HepG2 (cell line): ENCODE measurements around the gene DGKD.

Experiments used
- ATF2 ChIP-seq: sonication (generic); formaldehyde crosslinking; IDR thresholded peaks from 2 replicates; pipeline ENCODE4 v1.4.0; 2020; ENCODE audit warnings: missing genetic modification reagents
- BRCA1 ChIP-seq: sonication (generic); formaldehyde crosslinking; IDR thresholded peaks from 2 replicates; pipeline ENCODE4 v1.4.0; 2020; ENCODE audit warnings: missing genetic modification reagents
- CTCF ChIP-seq: sonication (generic); formaldehyde crosslinking; IDR thresholded peaks from 2 replicates; pipeline ENCODE4 v1.5.0; 2020; ENCODE audit warnings: mild to moderate bottlenecking, missing genetic modification reagents, moderate library complexity
- MAX ChIP-seq: IDR thresholded peaks from 2 replicates; pipeline ENCODE4 v1.6.1; 2012; ENCODE audit warnings: inconsistent platforms
- MLX ChIP-seq: IDR thresholded peaks from 2 replicates; pipeline ENCODE4 v1.6.1; 2016
- SMAD3 ChIP-seq: sonication (generic); formaldehyde crosslinking; IDR thresholded peaks from 2 replicates; pipeline ENCODE4 v1.4.0; 2020; ENCODE audit warnings: missing genetic modification reagents
- ZNF101 ChIP-seq: sonication (generic); formaldehyde crosslinking; IDR thresholded peaks from 2 replicates; pipeline ENCODE4 v1.4.0; 2020; ENCODE audit warnings: mild to moderate bottlenecking, low read depth, missing genetic modification reagents, borderline replicate concordance
- ZNF317 ChIP-seq: sonication (generic); formaldehyde crosslinking; IDR thresholded peaks from 2 replicates; pipeline ENCODE4 v1.5.0; 2020; ENCODE audit warnings: mild to moderate bottlenecking, missing genetic modification reagents
- ZNF766 ChIP-seq: sonication (generic); formaldehyde crosslinking; IDR thresholded peaks from 2 replicates; pipeline ENCODE4 v1.5.0; 2020; ENCODE audit warnings: missing genetic modification reagents, borderline replicate concordance

- TF ChIP-seq ZNF317 (CRISPR knock-in tag), result no peak
- no peak for TF ChIP-seq BRCA1 (CRISPR knock-in tag)
- peak; percentile 47 for TF ChIP-seq CTCF
- no peak for TF ChIP-seq MLX
- no peak for TF ChIP-seq ZNF766 (CRISPR knock-in tag)
- TF ChIP-seq ATF2, result no peak
- no peak for TF ChIP-seq MAX
- no peak for TF ChIP-seq ZNF101 (CRISPR knock-in tag)
- no peak for TF ChIP-seq SMAD3 (CRISPR knock-in tag)
Observed at GRCh38 chr2:233448220-233448559, 93.9 kb downstream of the DGKD start.
